K562 (cell line): Measurements from ENCODE around the gene NET1. TPM values are rescaled to one million over a fixed set of nuclear protein-coding genes. Genes with fewer than 3 reads are reported as not detected.

ENCODE experiments used
- ARID1B ChIP-seq: fragments of 450-650 bp; IDR thresholded peaks from 2 replicates; pipeline ENCODE4 v1.6.1; 2016; ENCODE audit warnings: antibody characterized with exemption, mild to moderate bottlenecking, inconsistent platforms
- BRCA1 ChIP-seq, 2 experiments: fragments of 450-650 bp in 1 of 2; sonication (generic) in 1 of 2; formaldehyde crosslinking in 1 of 2; IDR thresholded peaks; 2 replicates each; pipeline versions ENCODE4 v1.5.0 to v1.6.1; 2017 to 2020; ENCODE audit warnings: mild to moderate bottlenecking in 1 of 2, missing genetic modification reagents in 1 of 2
- DMBX1 ChIP-seq: fragments of 250-450 bp; sonication (Bioruptor Pico); IDR thresholded peaks from 2 replicates; pipeline ENCODE4 v1.8.0; 2022; ENCODE audit warnings: inconsistent platforms, mild to moderate bottlenecking, moderate library complexity, borderline replicate concordance
- ELF2 ChIP-seq: fragments of 250-450 bp; sonication (Bioruptor Pico); IDR thresholded peaks from 2 replicates; pipeline ENCODE4 v1.5.0; 2021; ENCODE audit warnings: mild to moderate bottlenecking
- ERF ChIP-seq: fragments of 450-650 bp; formaldehyde crosslinking; IDR thresholded peaks from 2 replicates; pipeline ENCODE4 v1.4.0; 2020; ENCODE audit warnings: mild to moderate bottlenecking, mixed read lengths
- ETV5 ChIP-seq: sonication (generic); formaldehyde crosslinking; IDR thresholded peaks from 2 replicates; pipeline ENCODE4 v1.4.0; 2020; ENCODE audit warnings: low read depth, mild to moderate bottlenecking, missing genetic modification reagents
- ETV6 ChIP-seq, 3 experiments: fragments of 150-350 bp in 1 of 3; sonication (generic) in 1 of 3; formaldehyde crosslinking in 1 of 3; IDR thresholded peaks; 2 replicates each; pipeline versions ENCODE4 v1.6.1 to v1.8.0; 2014 to 2022; ENCODE audit warnings: borderline replicate concordance in 2 of 3, low read depth in 2 of 3, antibody characterized with exemption in 1 of 3, low read length in 1 of 3, mild to moderate bottlenecking in 1 of 3, missing genetic modification reagents in 1 of 3
- FOXJ2 ChIP-seq: fragments of 200-800 bp; sonication (Bioruptor generic); IDR thresholded peaks from 2 replicates; pipeline ENCODE4 v1.6.1; 2016; ENCODE audit warnings: missing genetic modification characterization, missing compliant biosample characterization
- HLTF ChIP-seq: fragments of 450-650 bp; IDR thresholded peaks from 2 replicates; pipeline ENCODE4 v1.6.1; 2016
- MAZ ChIP-seq, 2 experiments: fragments of 450-650 bp in 1 of 2; sonication (generic) in 1 of 2; formaldehyde crosslinking; IDR thresholded peaks in 1 of 2; conservative IDR thresholded peaks in 1 of 2; 2 replicates each; pipeline versions ENCODE4 v1.4.0 to v1.5.0; 2020; ENCODE audit warnings: mild to moderate bottlenecking in 1 of 2, missing genetic modification reagents in 1 of 2
- MCM3 ChIP-seq: fragments of 450-650 bp; IDR thresholded peaks from 2 replicates; pipeline ENCODE4 v1.6.1; 2016
- MED1 ChIP-seq: sonication (generic); formaldehyde crosslinking; IDR thresholded peaks from 2 replicates; pipeline ENCODE4 v1.8.1; 2023; ENCODE audit warnings: missing genetic modification reagents, borderline replicate concordance
- NCOA1 ChIP-seq: fragments of 450-650 bp; IDR thresholded peaks from 2 replicates; pipeline ENCODE4 v1.6.1; 2016; ENCODE audit warnings: low read depth
- NFXL1 ChIP-seq: fragments of 450-650 bp; formaldehyde crosslinking; IDR thresholded peaks from 2 replicates; pipeline ENCODE4 v1.4.0; 2021; ENCODE audit warnings: mild to moderate bottlenecking
- SUPT5H ChIP-seq: fragments of 450-650 bp; IDR thresholded peaks from 2 replicates; pipeline ENCODE4 v1.6.1; 2016
- TAF7 ChIP-seq: fragments of 450-650 bp; IDR thresholded peaks from 2 replicates; pipeline ENCODE4 v1.6.1; 2016; ENCODE audit warnings: missing genetic modification characterization, missing compliant biosample characterization
- TFAP4 ChIP-seq: sonication (generic); formaldehyde crosslinking; IDR thresholded peaks from 2 replicates; pipeline ENCODE4 v1.8.0; 2022; ENCODE audit warnings: missing genetic modification reagents, mild to moderate bottlenecking, moderate library complexity, borderline replicate concordance
- THAP7 ChIP-seq: fragments of 250-450 bp; sonication (Bioruptor Pico); IDR thresholded peaks from 2 replicates; pipeline ENCODE4 v1.5.0; 2021
- ZFP36 ChIP-seq: fragments of 150-350 bp; IDR thresholded peaks from 2 replicates; pipeline ENCODE4 v1.6.1; 2018; ENCODE audit warnings: low read length, low read depth; ENCODE audit not compliant: partially characterized antibody
- ZNF121 ChIP-seq: sonication (generic); formaldehyde crosslinking; conservative IDR thresholded peaks from 2 replicates; pipeline ENCODE4 v1.8.0; 2022; ENCODE audit warnings: missing genetic modification reagents
- ZNF175 ChIP-seq: fragments of 200-800 bp; sonication (Bioruptor generic); IDR thresholded peaks from 2 replicates; pipeline ENCODE4 v1.6.1; 2016; ENCODE audit warnings: low read depth, mild to moderate bottlenecking, missing genetic modification characterization, missing compliant biosample characterization
- ZNF280B ChIP-seq: fragments of 250-450 bp; sonication (Bioruptor Pico); IDR thresholded peaks from 2 replicates; pipeline ENCODE4 v1.5.1; 2021; ENCODE audit warnings: mild to moderate bottlenecking
- ZNF354B ChIP-seq: fragments of 250-450 bp; sonication (Bioruptor Pico); IDR thresholded peaks from 2 replicates; pipeline ENCODE4 v1.4.0; 2020
- ZNF655 ChIP-seq: fragments of 250-450 bp; sonication (Bioruptor Pico); IDR thresholded peaks from 2 replicates; pipeline ENCODE4 v1.5.0; 2021
- polyA plus RNA-seq, 8 experiments: library from polyadenylated mRNA; depleted of rRNA in 4 of 8; stranded (reverse) in 5 of 8; unstranded in 3 of 8; fragments of >200 nt; fragmentation: Nextera tagmentation in 2 of 8; fragmentation: Illumina TruSeq in 1 of 8; extraction: Ambion mirVana in 2 of 8; extraction: Trizol in 1 of 8; gene quantifications; 2 replicates each; pipeline versions ENCODE4 v1.2.1 to v1.2.3, GENCODE V29; 2011 to 2014; ENCODE audit warnings: inconsistent platforms in 1 of 8, missing spikeins in 1 of 8
- total RNA-seq, 7 experiments: library from RNA; depleted of rRNA in 6 of 7; stranded (reverse); fragments of >200 nt in 6 of 7; fragmentation: Illumina TruSeq in 2 of 7; extraction: Trizol in 2 of 7; gene quantifications; 2 replicates each; pipeline versions ENCODE4 v1.2.1 to v1.2.3, GENCODE V29; 2011 to 2021; ENCODE audit warnings: low replicate concordance in 1 of 7

The NET1 gene
- total and polyA plus RNA-seq, 9 of the 15 experiments (the other 6 are each of a cell fraction or from before 2014, with no cell fraction given), result 47.4 to 258 (median 106) TPM

- peak; percentile 61 for TF ChIP-seq SUPT5H
- TF ChIP-seq ETV6 (IDR thresholded peaks at IDR 0.05; ENCODE audit: borderline replicate concordance in 1 of 2, low read depth in 2 of 2, low read length in 1 of 2), result peak in 1 of 2 experiments; percentile 48; a peak in 1 of 4 replicates
- TF ChIP-seq ETV6 (CRISPR knock-in tag; IDR thresholded peaks at IDR 0.05; ENCODE audit: borderline replicate concordance), result no peak
- no peak for TF ChIP-seq ZNF354B (CRISPR knock-in tag)
- TF ChIP-seq DMBX1, result peak; percentile 3; the same call in 1 of the 2 replicates
- TF ChIP-seq MAZ (CRISPR knock-in tag; conservative IDR thresholded peaks at IDR 0.05 in 1 of 2, IDR thresholded peaks at IDR 0.05 in 1 of 2), result peak in 1 of 2 experiments; percentile 83; a peak in 2 of 4 replicates
- TF ChIP-seq ZNF280B (CRISPR knock-in tag), result no peak
- no peak for TF ChIP-seq ZFP36
- TF ChIP-seq TFAP4 (CRISPR knock-in tag), result 0 out of 2 replicates have a peak, but pooled peaks have one; percentile 69
- no peak for TF ChIP-seq ZNF121
- no peak for TF ChIP-seq MCM3
- TF ChIP-seq ARID1B, result peak; percentile 87
- no peak for TF ChIP-seq HLTF
- TF ChIP-seq TAF7 (tag), result peak; percentile 36; the same call in 1 of the 2 replicates
- no peak for TF ChIP-seq FOXJ2 (tag)
- TF ChIP-seq ELF2, result 0 out of 2 replicates have a peak, but pooled peaks have one; percentile 4
- no peak for TF ChIP-seq ERF (CRISPR knock-in tag)
- no peak for TF ChIP-seq MED1 (CRISPR knock-in tag)
- TF ChIP-seq ZNF655 (CRISPR knock-in tag), result 0 out of 2 replicates have a peak, but pooled peaks have one; percentile 7
- no peak for TF ChIP-seq ETV5 (CRISPR knock-in tag)
- no peak for TF ChIP-seq BRCA1 (IDR thresholded peaks at IDR 0.05)
- TF ChIP-seq BRCA1 (CRISPR knock-in tag; IDR thresholded peaks at IDR 0.05), result no peak
- TF ChIP-seq NCOA1, result peak; percentile 75; the same call in 1 of the 2 replicates
- no peak; the same call in 1 of the 2 replicates for TF ChIP-seq ZNF175 (CRISPR knock-in tag)
- TF ChIP-seq THAP7, result peak; percentile 50; the same call in 1 of the 2 replicates
- TF ChIP-seq NFXL1 (CRISPR knock-in tag), result no peak
Measured at GRCh38 chr10:5461914-5462840, 49.8 kb downstream of the NET1 start (continued).
